Measurements from ENCODE around the gene PNLIPRP2. TPM values are rescaled to one million over a fixed set of nuclear protein-coding genes. Genes with fewer than 3 reads are reported as not detected.

The PNLIPRP2 gene
- total RNA-seq, 1 donor from 2014 or later, result not detected

DNA sequence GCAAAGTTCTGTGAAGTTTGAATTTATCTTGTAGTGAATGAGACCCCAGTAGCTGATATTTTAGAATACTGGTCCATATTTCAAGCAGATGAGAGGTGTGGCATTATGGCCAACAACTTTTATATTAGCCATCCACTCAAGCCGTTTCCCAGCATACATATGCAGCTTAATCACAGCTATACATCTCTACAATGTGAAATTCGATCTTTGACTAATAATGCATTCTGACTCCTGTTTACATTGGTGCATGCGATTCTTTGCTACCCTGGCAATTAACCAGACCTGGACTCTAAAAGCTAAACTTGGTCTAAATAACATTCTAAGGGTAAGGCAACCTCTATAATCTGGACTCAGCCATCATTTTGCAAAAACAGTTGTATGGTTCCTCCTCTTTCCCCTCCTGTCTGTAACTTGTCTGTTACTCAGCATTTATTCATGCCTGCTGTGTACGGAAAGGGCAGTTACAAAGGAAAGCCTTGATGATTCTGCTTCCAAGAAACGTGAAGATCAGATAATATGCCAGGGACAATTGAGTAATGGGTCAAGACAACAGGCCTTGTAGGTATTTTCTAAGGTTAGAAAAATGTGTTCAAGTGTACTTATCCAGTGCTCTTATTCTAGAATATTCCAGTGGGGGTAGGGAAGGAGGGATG, 50.6 kb downstream of the PNLIPRP2 start:
- DNase-seq (ENCODE audit: low read depth), result no peak
- Histone ChIP-seq H3K27me3 (ENCODE audit: control insufficient read depth, insufficient read depth, low read length) (no peaks in the 10 kb centered on the region), H3K4me3 (ENCODE audit: low read depth, low read length) (no peak overlapping the region), H3K36me3 (ENCODE audit: control insufficient read depth, insufficient read depth, low read length) (no peaks in the 10 kb centered on the region)
- TF ChIP-seq, protein P1, sequence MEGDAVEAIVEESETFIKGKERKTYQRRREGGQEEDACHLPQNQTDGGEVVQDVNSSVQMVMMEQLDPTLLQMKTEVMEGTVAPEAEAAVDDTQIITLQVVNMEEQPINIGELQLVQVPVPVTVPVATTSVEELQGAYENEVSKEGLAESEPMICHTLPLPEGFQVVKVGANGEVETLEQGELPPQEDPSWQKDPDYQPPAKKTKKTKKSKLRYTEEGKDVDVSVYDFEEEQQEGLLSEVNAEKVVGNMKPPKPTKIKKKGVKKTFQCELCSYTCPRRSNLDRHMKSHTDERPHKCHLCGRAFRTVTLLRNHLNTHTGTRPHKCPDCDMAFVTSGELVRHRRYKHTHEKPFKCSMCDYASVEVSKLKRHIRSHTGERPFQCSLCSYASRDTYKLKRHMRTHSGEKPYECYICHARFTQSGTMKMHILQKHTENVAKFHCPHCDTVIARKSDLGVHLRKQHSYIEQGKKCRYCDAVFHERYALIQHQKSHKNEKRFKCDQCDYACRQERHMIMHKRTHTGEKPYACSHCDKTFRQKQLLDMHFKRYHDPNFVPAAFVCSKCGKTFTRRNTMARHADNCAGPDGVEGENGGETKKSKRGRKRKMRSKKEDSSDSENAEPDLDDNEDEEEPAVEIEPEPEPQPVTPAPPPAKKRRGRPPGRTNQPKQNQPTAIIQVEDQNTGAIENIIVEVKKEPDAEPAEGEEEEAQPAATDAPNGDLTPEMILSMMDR (IDR thresholded peaks at IDR 0.05; ENCODE audit: insufficient read depth, low read length, poor library complexity, severe bottlenecking), result no peak

DNA sequence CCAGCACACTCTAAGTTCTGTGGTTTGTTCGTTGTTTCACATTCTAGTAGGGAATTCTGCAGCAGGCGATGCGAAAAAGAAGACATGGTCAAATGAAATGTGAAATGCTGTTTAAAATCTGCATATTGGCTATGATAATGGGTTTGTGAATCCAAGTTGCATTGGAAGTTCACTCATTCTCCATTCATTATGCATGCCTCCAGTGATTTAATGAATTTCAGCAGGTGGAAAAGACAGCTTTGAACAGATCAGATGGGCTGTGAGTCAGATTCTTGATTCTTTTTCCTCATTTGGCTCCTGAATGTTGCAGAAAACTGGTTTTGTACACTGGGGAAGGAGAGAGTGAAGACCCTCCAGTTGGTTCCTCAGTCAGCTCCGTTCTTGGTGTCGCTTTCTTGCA, 52.1 kb downstream of the PNLIPRP2 start:
- Histone ChIP-seq H3K36me3 (ENCODE audit: control insufficient read depth, insufficient read depth, low read length) (no peaks in the 10 kb centered on the region), H3K4me3 (ENCODE audit: low read depth, low read length) (no peak overlapping the region), H3K27me3 (ENCODE audit: control insufficient read depth, insufficient read depth, low read length) (no peaks in the 10 kb centered on the region)
- DNase-seq (ENCODE audit: low read depth), result no peak
- TF ChIP-seq, protein P1 (IDR thresholded peaks at IDR 0.05; ENCODE audit: insufficient read depth, low read length, poor library complexity, severe bottlenecking), result no peak

DNA sequence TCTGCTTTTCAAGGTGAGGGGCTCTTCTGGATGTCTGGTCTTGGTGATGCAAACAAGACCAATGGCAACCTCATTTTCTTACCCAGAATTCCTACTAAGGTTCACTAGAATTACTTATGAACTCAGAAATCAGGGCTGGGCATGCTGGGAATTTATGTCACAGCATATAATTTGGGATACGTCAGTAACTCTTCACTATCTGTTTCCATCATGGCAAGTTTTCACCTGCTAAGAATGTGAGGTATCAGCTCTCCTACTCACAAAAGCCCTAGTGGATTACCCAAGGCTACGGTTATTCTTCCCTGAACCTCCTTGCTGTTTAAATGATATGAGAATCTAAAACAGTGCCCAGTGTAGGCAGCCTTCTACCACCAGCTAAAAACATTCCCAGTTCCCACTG, 53.1 kb downstream of the PNLIPRP2 start:
- DNase-seq (ENCODE audit: low read depth), result no peak
- H3K27me3 ChIP-seq (ENCODE audit: control insufficient read depth, insufficient read depth, low read length), result no peaks in the 10 kb centered on the region
- H3K36me3 ChIP-seq (ENCODE audit: control insufficient read depth, insufficient read depth, low read length), result no peaks in the 10 kb centered on the region
- no peak overlapping the region for H3K4me3 ChIP-seq (ENCODE audit: low read depth, low read length)
- TF ChIP-seq, protein P1 (IDR thresholded peaks at IDR 0.05; ENCODE audit: insufficient read depth, low read length, poor library complexity, severe bottlenecking), result no peak

DNA sequence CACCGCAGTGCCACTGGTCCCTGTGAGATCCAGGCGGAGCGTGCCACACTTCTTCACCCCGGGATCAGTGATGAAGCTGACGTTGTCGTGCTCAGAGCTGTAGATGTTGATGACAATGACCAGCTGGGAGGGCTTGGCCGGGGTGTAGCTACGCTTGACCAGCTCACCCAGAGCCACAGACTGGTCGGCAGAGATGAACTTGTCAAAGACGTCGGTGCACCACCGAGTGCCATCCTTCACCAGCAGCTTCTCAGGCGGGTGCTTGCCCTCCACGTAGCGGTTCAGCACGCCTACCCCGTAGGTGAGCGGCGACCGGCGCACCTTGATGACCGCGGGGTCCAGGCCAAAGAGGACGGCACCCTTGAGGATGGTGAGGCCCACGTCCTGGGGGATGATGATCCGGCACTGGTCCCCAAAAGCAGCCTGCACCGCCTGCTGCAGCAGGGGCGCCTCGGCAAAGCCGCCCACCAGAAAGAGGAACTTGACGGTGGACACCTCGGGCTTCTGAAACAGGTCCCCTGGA, 54.2 kb downstream of the PNLIPRP2 start:
- H3K36me3 ChIP-seq (ENCODE audit: control insufficient read depth, insufficient read depth, low read length), result no peaks in the 10 kb centered on the region
- H3K4me3 ChIP-seq (ENCODE audit: low read depth, low read length), result no peak overlapping the region
- DNase-seq (ENCODE audit: low read depth), result no peak
- H3K27me3 ChIP-seq (ENCODE audit: control insufficient read depth, insufficient read depth, low read length), result no peaks in the 10 kb centered on the region
- TF ChIP-seq, protein P1 (IDR thresholded peaks at IDR 0.05; ENCODE audit: insufficient read depth, low read length, poor library complexity, severe bottlenecking), result no peak

DNA sequence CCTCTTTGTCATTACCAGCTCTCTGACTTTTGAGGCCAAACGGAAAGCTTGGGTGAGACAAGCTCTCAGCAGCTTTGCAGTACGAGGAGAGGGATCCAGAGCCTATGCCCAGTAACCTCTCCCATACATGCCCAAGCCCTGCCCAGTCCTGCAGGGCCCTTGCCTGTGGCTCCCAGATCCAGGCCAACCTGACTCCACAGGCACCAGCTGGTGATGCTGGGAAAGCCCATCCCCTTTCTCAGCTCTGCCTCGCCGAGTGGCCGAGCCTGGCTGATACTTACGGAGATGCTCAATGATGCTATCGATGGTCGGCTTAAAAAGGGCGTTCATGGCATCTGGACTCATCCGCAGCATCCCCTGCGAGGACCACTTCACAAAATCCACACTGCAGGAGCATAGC, 55.4 kb downstream of the PNLIPRP2 start:
- no peak overlapping the region for H3K4me3 ChIP-seq (ENCODE audit: low read depth, low read length)
- no peak for DNase-seq (ENCODE audit: low read depth)
- H3K36me3 ChIP-seq (ENCODE audit: control insufficient read depth, insufficient read depth, low read length), result no peaks in the 10 kb centered on the region
- TF ChIP-seq, protein P1 (IDR thresholded peaks at IDR 0.05; ENCODE audit: insufficient read depth, low read length, poor library complexity, severe bottlenecking), result no peak
- H3K27me3 ChIP-seq (ENCODE audit: control insufficient read depth, insufficient read depth, low read length), result no peaks in the 10 kb centered on the region

DNA sequence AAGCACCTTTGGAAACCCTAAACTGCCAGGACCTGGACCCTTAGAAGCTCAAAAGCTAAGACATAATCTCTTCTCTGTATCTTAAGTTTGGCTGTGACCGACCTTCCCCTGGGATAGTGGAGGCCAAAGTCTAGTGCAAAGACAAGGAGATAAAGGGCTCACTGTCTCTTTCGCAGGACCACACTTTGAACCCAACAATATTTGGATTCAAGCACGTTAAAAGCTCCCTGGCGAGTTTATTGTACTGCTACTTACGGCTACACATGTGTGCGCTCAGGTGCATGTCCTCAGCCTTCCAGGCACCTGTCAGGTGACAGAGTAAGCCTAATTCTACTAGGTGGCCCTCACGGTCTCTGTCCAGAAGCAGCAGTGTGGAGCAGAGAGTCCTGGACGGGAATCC, 55.9 kb downstream of the PNLIPRP2 start:
- H3K4me3 ChIP-seq (ENCODE audit: low read depth, low read length), result no peak overlapping the region
- H3K36me3 ChIP-seq (ENCODE audit: control insufficient read depth, insufficient read depth, low read length), result no peaks in the 10 kb centered on the region
- no peaks in the 10 kb centered on the region for H3K27me3 ChIP-seq (ENCODE audit: control insufficient read depth, insufficient read depth, low read length)
- TF ChIP-seq, protein P1 (IDR thresholded peaks at IDR 0.05; ENCODE audit: insufficient read depth, low read length, poor library complexity, severe bottlenecking), result no peak
- DNase-seq (ENCODE audit: low read depth), result no peak

All from kidney epithelial cell (primary cell).